CD4-positive, alpha-beta T cell treated with Interleukin-6 for 4 hours (primary cell): Measurements from ENCODE around the gene SARNP.
A peak's percentile ranks its signal among the peaks of the same experiment; 100 is the strongest.
"Not testable (repeated sequence)": the region's sequence is repeated elsewhere in the genome, so short reads cannot be mapped to it uniquely, and the experiment has no call there.

Source experiments
- DNase-seq: peaks from one replicate; pipeline ENCODE4 v3.0.0-alpha.2; 2020; ENCODE audit warnings: mixed read lengths

SARNP gene

GRCh38 chr12:55838361-55838760, 20.8 kb upstream of the SARNP start:
- DNase-seq: no peak

DNA sequence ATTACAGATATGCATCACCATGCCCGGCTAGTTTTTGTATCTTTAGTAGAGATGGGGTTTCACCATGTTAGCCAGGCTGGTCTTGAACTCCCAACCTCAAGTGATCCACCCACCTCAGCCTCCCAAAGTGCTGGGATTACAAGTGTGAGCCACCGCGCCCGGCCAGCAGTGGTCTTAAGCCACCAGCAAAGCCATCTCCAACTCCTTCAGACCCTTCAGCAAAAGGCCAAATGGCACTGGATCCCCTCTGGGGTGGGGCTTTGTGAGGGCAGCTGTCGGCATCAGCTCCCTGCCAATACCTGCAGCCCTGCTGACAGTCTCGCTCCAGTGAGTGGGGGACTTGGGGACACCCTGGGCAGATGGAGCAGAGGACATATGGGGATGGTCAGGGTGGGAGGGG, 16.9 kb upstream of the SARNP start:
- not testable (repeated sequence) for DNase-seq

DNA sequence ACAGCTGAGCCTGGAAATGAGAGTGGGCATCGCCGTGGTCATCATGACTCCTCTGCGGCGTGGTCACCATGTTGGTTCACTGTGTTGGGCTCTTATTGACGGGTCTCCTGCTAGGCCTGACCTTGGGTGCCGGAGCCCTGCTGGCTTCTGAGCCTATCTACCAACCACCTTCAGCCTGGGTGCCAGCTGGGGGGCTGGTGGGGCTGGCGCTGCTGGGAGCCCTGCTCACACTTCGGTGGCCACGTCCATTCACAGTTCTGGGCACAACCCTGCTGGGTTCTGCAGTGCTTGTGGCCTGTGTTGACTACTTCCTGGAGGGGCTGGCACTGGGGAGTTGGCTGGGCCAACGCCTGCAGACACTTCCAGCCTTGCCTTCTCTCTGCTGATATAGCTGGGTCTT, 15.5 kb upstream of the SARNP start:
- no peak for DNase-seq

DNA sequence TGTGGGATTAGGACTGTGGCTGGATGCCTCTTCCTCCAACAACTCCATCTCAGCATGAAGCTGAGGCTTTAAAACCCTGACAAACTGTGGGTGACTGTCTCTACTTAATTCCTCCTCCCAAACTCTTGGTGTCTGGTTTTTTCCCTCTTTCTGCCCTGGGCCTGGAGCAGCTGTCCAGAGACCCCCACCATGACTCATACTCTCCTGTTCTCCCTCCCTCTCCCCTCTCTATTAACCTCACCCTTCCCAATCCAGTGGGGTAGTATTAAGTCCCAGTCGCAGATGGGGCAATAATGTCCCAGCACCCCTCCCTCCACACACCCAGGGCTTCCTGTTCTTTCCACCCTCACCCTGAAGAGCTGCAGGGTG, 13.9 kb upstream of the SARNP start:
- no peak for DNase-seq

DNA sequence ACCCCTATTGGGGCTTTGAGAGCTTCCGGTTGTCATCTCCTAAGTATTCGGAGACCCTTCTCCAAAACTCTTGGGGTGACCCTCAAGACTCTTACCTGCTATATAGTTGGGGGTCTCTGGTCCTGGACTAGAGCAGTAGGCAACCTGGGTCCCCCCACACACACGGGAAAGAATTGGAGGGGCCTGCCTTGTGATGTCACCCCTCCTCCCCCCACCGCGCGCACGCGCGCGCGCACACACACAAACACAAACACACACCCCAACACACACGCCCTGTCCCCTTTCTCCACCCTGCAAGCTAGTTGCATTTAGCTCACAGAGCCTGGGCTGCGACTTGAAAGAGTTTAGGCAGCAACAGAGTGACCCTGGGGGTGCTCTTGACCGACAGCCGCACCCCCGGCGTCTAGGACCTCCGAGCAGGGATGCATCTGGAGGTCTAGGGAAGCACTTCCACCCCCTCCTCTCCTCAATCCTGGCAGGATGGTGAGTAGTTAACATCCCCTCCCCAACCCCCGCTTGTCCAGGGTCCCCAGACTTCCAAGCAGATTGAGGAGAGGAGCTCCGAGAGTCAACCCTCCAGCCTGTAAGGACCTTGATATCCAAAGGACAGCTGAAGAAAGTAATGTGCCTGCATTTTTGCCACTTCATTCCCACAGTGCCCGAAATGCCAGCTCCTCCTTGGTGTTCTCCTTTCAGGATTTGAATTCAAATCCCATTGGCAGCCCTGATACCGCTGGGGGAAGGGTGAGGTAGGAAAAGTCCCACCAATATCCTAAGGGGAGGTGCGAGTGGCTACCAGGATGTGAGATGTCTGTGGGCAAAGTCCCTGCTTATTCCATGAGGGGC, 13.3 kb upstream of the SARNP start:
- DNase-seq: peak; percentile 68

DNA sequence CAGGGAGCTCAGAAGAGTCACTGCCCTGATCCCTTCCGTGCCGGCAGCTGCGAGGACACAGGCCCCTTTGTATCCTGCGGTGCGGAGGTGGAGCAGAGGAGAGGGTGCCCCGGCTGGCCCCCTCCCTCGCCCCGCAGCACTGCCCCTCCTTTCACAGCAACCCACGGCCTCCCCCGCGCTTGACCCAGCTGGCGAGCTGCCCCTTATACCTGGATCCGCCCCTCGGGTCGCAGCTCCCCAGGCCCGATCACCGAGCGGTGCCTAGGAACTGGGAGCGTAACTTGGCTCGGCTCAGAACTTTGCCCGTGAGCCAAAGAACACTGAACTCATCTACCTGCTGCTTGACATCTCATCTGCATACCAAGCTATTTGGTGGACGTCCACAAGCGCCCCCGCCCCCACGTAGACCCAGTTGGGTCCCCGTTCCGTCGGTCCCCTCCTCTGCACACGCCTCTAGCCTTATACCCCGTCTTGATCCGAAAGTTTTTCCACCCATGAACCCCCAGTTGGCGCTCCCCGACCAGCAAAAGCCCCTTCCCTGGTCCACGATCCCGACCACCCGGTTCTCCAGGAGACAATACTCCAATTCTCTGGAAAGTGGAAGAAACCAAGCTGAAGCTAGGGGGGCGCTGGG, 12.6 kb upstream of the SARNP start:
- DNase-seq: peak; percentile 42

DNA sequence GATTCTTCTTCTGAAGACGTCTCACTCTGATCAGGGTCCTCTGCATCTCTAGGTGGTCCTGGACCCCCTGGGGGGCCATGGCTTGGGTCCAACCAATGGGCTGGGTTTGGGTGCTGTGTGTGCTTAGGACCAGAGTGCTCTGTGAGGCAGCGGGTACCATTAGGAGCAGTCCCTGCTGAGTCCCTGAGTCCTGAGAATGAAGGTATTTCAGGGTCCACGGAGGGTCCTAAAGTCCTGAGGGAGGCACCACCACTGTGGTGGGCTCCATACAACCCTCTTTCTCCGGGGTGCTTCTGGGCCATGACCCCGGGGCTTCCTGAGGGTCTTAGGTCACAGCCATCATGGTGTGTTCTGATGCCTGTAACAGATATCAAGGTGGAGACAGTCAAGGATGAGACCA, 10.8 kb upstream of the SARNP start:
- no peak for DNase-seq

GRCh38 chr12:55827806-55828205, 10.3 kb upstream of the SARNP start:
- no peak for DNase-seq

GRCh38 chr12:55824726-55825125, 7.2 kb upstream of the SARNP start:
- no peak for DNase-seq

GRCh38 chr12:55823419-55823818, 5.9 kb upstream of the SARNP start:
- no peak for DNase-seq

GRCh38 chr12:55822228-55822627, 4.7 kb upstream of the SARNP start:
- peak; percentile 9 for DNase-seq

DNA sequence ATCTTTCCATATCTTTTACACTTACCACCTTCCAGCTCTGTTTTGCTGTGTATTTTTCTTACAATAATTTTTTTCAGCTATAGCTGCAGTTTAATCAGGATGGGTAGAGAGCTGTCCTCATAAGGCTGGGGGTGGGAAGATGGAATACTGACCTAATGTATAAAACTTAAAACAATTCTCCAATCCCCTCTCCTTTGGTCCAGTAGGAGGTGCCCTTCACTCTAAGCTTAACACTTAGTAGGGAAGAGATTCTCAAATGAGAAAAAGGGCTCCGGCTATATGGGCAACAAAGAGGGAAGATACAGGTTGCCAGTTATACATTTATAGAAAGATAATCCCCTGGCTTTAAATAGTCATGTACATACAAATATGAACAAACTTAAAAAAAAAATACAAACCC, 3.2 kb upstream of the SARNP start:
- DNase-seq: no peak

- no peak for DNase-seq
Observed at GRCh38 chr12:55818886-55819285, 1.4 kb upstream of the SARNP start.

DNA sequence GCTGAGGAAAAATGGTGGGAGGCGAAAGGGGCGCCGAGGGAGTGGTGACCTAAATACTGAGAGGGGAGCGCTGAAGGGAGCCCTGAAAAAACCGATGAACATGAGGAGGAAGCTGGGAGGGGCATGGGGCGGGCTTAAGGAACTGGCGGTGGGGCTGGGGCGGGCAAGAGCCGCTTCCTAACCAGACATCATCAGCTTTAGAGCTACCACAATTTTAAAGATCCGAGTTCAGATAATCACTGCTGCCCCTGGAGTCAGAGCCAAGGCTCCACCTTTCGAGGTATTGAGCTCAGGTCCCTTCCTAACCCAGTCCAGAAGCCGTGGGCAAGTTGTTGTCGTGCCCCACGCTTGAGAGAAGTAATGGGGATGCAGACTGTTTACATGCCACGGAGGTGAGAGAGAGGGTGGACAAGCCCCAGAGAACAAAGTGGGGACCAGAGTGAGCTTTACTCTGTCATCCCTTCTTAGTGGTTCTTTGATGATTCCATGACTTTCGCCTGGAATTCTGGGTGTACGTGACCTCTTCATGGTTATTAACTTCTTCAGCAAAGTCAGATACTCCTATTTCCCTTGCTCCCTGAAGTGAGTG, 710 bp upstream of the SARNP start:
- no peak for DNase-seq

DNA sequence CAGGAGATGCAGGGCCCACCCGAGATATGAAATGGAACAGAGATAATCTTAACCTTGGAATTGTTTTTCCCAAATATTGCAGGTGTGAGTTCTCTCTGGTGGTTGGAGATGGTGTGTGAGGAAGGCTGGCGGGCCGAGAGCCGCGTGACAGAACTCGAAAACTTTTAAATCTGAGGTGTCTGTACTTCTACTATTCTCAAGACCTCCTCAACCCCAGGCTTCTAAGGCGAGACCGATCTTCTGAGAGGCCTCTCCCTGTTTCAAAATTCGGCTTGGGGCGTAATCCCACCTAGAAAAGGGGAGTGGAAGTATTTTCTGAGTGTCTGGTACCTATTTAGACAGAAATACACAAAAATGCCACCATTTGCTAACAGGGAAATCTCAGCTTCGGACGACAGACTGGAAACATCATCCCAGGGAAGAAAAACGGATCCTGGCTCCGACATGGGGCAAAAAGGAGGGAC, 611 bp downstream of the SARNP start:
- DNase-seq: no peak

- no peak for DNase-seq
Observed at GRCh38 chr12:55815473-55815872, 2.1 kb downstream of the SARNP start.

- no peak for DNase-seq
Observed at GRCh38 chr12:55814257-55814656, 3.3 kb downstream of the SARNP start.

GRCh38 chr12:55812088-55812487, 5.4 kb downstream of the SARNP start:
- DNase-seq: no peak

- DNase-seq: no peak
Observed at GRCh38 chr12:55809274-55809673, 8.2 kb downstream of the SARNP start.

GRCh38 chr12:55806982-55807381, 10.5 kb downstream of the SARNP start:
- no peak for DNase-seq

DNA sequence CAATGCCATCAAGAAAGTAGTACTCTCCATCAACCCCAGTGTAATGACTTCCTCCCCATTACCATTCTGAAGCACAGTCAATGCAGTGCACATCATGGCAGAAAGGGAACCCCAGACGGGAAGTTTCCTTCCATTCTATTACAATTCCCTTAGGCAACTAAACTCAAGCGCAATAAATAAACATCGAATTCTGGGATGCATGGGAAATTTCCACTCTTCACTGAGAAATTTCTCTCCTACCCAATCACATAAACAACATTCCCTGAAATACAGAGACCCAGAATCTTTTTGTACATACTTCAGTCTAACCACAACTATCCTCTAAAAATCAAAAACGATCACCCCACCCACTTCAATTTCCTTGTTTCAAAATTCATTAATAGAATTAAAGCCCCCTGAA, 20.0 kb downstream of the SARNP start:
- no peak for DNase-seq

- DNase-seq: peak; percentile 20
Observed at GRCh38 chr12:55797068-55797467, 20.5 kb downstream of the SARNP start.

DNA sequence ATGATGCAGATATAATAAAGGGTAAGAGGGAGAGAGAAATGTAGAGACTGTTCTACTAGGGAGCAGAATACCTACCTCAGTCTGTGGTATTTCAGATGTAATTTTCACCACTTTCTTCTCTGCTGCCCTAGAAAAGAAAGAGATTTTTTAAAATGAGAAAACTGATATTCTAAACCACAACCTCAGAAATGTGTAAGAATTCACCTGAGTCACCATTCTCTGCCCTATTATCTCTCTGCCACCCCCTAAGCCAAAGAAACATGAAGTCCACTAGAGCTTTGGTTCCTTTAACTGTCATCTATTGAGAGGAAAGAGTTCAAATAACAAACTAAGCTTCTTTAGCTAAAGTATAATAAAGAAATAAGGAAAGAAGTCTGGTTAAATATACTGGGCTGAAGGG, 21.6 kb downstream of the SARNP start:
- DNase-seq: no peak

DNA sequence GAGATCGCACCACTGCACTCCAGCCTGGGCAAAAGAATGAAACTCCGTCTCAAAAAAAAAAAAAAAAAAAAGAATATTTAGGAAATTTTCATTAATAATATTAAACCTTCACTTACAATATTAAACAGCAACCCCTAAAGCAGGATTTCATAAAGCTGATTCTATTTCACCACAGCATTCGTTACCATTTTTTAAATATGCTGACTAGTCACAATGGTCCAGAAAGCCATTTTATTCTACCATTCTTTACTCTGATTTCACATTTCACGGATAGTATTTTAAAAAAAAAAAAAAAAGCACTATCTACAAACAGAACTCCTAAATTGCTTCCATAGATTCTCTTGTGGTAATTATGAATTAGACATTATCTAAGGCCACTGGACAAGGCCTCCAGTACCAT, 27.6 kb downstream of the SARNP start:
- no peak for DNase-seq
